GM18520 (cell line): ENCODE data around the gene CNNM4.
A peak's percentile ranks its signal among the peaks of the same experiment; 100 is the strongest.

Experiments used
- ATAC-seq: cut with Tn5 transposase; IDR thresholded peaks from one replicate; pipeline ENCODE4 v1.9.1; 2021; ENCODE audit not compliant: unreplicated experiment

Gene CNNM4

DNA sequence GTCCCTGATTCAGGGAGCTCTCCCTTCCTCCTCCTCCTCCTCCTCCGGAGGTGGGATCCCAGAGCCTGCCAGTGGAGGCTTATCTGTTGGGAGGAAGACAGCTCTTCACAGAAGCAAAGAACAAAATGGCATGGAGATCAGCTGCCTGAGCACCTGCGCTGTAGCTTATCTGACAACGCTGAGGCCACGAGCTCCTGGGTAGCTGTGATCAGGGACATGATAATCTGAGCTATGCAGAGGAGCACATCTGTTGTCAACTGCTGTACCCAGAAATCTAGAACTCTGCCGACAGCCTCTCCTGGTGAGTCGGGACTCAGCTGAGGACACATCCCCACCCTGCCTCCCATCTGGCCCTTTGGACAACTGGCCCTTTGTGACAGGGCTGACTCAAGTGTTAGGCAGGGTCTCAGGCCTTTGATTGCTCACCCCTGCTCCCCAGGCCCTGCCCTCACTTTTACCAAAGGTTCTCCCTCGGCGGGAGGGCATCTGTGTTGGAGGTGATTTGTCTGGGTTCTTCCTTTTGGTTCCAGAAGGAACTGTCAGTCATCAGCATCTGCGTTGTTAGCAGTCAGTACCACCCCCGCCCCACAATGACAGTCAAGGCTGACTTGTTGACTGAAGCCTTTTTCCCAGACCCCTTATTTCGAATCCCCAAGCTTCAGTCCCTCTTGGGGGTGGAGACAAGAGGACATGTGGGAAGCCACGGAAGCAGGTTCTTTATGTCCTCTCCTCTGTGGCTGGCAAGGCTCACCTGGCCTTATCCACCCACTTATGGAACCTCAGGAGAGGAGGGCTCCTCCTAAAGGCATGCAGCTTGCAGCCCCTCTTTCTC is 49.5 kb downstream of the CNNM4 start:
- ATAC-seq: no peak

DNA sequence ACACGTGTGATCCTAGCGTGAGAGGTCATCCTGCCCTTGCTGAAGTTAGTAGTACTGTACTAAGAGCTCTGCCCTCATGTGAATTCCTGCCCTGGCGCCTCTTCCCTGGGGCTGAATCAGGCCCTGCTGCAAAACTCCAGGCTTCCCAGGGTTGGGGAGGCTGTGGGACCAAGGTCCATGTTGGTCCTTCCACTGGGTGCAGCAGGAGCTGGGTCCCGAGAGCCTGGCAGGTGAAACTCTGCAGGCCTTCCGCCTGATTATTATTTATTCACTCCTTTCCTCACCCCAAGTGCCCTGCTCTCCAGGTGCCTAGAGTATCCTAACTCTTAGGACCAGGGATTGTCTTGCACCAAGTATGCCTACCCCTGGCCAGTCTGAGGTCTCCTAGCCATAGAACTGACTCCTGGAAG is 50.1 kb downstream of the CNNM4 start:
- no peak for ATAC-seq

DNA sequence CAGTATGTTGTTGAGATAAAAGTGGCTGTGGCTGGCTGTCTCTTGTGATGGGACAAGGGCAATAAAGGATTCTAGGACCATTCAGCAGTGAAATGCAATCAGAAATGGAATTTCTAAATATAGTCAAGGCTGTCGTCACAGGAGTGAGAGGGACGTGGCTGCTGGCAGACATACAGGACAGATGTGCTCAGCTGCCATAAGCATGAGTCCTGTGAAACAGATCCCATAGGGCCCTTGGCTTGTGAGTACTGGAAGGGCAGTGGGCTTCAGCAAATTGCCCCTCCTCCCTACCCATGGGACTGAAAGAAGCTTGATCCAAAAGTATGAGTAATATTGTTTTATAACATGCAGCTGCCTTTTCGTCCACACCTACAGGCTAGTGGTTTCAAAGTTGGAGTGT is 51.2 kb downstream of the CNNM4 start:
- ATAC-seq: no peak

DNA sequence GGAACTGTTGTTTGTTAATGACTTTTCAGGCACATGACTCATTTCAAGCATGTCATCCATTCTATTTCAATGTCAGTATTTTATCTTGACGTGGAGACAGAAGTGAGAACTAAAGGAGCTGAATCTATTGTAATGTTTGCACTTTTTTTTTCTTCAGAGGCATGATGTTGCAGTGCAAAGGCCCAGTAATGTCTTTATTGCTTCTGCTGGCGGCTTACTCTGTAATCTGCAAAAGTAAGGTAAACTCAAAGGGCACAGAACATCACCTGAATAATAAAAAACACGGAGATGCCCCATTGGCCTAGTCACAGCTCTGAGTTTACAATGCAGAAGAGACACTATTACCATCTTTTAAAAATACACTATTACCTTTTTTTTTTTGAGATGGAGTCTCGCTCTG is 53.0 kb downstream of the CNNM4 start:
- ATAC-seq: no peak

DNA sequence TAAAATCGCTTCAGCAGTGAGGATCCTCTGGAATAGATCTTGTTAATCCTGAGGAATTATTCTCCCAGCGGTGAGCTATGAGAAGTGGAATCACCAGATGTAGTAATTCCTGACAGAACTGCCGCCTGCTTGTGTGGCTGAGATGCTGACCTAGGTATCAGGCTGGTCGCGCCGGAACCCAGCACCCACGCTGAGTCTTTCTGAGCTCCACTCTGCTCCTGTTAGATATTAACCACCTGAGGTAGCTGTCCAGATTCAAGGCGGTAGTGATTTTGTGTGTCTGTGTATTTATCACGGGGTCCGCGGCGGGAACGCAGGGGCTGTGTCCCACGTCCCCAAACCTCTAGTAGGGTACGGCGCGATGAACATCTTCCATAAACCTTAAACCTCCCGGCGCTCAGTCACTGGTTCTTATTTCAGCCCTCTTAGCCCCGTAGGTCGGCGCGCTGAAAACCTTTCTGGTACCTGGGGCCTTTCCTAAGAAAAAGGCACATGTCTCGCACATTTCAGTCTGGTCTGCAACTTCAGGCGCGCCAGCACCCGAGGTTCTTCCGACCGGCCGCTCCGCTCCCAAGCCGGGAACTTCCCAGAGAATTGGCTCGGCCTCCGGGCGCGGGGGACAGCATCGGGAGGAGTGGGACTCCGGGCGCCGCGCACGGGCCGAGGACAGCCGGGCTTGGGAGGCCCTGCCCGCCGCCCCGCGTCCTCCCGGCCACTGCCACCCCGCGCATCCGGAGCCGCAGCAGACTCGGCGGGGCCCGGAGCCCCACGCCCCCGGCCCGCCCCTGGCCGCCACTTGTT is 54.8 kb downstream of the CNNM4 start:
- no peak for ATAC-seq

DNA sequence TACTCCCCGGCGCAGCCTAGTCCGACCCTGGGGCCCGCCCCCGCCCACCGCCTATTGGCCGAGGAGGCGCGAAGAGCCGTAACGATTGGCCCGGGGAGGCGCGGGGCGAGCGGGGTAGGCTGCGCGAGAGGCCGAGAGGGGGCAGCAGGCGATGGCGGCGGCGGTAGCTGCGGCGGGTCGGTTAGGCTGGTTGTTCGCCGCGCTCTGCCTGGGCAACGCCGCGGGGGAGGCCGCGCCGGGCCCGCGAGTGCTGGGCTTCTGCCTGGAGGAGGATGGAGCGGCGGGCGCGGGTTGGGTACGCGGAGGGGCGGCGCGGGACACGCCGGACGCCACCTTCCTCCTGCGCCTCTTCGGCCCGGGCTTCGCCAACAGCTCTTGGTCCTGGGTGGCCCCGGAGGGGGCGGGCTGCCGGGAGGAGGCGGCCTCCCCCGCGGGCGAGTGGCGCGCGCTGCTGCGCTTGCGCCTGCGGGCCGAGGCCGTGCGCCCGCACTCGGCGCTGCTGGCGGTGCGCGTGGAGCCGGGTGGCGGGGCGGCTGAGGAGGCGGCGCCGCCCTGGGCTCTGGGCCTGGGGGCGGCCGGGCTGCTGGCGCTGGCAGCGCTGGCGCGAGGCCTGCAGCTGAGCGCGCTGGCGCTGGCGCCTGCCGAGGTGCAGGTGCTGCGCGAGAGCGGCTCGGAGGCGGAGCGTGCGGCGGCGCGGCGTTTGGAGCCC is 55.6 kb downstream of the CNNM4 start, which contains the start of gene CNNM3:
Gene CNNM3 (plus strand): TSS at position 142 of the 709 bp plus-strand sequence. CDS start 10 bp downstream, at position 152.
- peak; percentile 66 for ATAC-seq

DNA sequence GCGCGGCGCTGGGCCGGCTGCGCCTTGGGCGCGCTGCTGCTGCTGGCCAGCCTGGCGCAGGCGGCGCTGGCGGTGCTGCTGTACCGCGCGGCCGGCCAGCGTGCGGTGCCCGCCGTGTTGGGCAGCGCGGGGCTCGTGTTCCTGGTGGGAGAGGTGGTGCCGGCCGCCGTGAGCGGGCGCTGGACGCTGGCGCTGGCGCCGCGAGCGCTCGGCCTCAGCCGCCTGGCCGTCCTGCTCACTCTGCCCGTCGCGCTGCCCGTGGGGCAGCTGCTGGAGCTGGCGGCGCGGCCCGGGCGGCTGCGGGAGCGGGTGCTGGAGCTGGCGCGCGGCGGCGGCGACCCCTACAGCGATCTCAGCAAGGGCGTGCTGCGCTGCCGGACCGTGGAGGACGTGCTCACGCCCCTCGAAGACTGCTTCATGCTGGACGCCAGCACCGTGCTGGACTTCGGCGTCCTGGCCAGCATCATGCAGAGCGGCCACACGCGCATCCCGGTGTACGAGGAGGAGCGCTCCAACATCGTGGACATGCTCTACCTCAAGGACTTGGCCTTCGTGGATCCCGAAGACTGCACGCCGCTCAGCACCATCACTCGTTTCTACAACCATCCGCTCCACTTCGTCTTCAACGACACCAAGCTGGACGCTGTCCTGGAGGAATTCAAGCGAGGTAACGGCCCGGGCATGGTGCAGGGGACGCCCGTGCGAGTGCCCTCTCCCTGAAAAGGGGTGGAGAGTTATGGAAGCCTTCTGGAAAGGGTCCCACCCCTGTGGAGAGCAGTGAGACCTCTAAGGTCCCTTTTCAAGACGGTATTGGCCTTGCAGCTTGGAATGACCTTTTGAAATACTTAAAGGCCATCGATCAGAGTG is 56.4 kb downstream of the CNNM4 start:
- ATAC-seq: no peak

DNA sequence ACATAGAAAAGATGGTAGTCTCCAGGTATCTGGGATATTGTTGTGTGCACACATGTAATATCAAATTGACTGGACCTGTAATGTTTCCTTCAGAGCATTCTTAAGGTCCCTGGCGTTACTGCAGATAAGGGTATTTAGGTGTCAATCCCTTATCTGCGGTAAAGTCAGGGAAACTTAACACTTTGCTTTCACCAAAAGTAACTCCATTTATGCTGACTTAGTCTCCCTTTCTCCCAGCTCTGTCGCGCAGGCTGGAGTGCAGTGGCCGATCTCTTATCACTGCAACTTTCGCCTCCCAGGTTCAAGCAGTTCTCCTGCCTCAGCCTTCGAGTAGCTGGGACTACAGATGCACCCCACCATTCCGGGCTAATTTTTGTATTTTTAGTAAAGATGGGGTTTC is 57.2 kb downstream of the CNNM4 start:
- no peak for ATAC-seq

DNA sequence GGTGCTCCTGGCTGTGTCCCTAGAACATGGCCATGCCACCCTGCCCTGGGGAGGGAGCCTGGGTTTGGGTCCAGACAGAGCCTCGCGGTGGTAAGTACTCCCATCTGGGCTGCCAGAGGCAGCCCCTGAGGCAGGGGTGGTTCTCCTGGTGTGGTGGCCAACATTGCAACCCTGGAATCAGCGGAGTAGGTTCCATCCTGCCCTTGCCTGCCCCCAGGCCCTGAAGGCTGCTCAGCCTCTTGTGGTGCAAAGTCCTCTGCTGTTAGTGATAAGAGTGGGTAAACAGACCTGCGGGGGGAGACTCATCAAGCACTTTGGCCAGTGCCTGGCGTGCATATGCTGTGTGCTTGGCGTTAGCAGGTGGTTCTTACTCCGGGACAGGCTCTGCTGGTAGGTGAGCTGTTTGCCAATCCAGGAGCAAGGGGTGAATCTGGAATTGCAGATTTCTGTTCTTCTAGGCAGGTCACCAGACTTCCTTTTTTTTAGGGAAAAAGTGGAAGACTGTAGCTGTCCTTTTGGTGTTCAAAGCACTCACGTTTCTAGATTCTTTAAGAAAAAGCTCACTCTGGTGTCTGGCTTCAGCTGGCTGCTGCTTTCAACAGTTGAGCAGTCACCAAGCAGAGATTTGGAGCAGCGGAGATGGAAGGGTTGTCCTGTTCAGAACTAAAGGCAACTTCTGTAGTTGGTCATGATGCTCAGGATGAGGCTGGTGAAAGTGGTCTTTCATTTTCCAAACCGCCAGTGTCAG is 58.6 kb downstream of the CNNM4 start:
- ATAC-seq: no peak

DNA sequence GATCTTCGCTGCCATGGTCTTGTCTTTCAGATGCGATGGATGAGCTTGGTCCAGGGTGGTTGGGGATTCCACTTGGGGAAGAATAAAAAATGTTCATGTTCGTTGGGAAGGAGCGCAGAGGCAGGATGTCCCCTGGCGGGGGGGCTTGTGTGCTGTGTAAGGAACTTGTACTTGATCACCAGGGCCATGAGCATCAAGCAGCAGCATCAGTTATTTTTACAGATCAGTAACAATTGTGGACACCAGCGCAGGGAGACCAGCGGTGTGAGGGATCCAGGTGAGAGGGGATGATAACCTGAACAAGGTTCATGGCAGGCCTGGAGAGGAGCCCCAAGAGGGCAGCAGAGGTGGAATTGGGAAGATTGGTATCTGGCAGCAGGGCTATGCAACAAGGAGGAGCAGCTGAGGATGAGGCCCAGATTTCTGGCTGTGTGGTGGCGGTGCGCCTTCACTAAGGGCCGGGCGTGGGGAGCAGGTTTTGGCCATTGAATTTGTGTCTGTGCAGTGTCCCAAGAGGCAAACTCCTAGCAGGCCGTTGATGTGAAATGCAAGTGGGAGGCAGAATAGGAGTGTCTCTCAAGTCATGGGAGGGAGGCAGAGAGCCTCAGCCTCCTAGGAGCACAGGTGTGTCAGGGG is 59.3 kb downstream of the CNNM4 start:
- no peak for ATAC-seq

DNA sequence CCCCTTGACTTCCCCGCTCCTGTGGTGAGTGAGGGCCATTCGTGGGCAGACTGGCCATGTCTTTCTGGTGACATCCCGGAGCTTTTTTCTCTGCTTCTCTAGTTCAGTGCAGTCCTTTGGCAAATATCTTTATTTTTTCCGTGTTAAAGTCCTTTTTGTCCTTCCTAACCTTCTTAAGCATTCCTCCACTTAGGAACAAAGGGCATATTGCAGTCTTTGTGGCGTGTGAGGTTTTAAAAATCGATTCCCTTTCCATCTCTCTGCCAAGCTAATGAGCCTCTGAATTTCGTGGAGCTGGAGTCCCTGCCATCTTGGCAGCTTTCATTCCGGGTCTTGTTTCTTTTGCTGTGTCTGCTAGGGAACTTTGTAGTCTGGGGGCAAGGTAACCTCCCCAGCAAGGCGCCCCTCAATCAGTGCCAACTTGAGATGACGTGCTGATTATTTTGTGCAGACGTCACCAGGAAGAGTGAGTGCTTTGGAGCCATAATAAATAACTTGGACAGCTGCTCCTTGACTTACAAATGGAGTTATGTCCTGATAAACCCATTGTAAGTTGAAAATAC is 60.5 kb downstream of the CNNM4 start:
- ATAC-seq: no peak

DNA sequence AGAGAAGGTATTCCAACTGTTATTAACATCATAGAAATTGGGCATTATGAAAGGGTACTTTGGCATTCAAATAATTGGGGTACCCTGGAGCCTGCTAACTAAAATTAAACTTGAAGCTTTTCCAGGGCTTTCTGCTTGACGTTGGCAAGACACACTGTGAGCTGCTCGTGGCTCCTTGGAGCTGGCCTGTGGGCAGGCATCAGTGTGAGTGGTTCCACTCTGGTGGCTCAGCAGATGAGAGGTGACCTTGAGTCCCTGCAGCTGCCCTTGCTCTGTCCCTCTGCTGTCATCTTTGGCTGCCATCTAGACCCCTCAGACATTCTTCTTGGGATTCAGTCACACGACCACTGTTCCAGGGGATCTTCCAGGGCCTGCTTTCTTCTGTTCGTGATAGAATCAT is 62.1 kb downstream of the CNNM4 start:
- no peak for ATAC-seq

DNA sequence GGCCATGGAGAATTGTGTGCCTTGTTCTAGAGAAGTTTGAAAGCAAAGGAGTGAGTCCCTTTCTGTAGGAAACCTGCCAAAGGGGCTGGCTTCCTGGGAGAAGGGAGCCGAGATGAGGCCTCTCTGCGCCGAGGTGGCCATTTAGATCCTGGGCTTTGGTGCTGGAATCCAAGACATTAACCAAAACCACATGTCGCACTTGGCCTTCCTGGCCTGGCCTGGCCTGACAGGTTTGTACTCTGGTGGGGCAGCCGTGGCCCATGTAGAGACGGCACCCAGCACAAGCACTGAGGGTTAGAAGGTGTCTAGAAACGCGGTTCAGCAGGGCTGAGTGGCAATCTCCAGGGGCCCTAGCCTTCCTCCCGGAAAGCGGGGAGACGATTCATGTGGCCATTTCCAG is 62.5 kb downstream of the CNNM4 start:
- ATAC-seq: no peak

DNA sequence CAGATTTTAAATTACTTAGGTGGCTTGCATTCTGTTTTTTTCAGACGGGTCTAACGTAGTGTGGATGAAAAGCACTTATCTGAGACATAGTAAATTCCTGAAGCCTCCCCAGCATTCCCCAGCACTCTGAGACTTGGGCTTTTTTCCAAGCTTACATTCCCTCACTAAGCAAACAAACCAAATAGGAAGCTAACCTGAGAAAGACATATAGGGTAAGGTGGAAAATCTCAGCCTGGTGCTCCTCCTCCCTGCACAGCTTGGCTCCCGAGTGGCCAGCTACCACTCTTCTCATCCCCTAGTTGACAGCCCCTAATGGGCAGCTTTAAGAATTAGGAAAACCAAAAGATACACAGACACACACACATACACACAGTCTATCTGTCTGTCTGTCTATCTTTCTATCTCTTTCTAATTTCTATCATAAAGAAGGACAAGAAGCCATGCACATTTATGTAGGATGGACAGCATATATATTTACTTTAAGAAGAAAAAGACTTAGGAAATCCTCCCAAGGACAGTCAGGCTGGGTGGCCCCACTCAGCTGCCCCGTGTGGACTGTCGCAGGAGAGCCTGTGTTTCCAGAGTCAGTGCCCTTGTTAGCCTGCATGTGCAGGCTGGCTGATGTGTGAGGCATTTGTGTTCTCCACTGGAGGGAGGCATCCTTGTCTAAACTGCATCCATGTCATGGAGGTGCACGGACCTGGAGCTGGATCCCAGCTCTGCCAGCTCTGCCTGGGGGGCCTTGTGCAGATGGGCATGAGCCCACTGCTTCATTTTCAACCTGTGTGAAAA is 63.6 kb downstream of the CNNM4 start:
- ATAC-seq: no peak

DNA sequence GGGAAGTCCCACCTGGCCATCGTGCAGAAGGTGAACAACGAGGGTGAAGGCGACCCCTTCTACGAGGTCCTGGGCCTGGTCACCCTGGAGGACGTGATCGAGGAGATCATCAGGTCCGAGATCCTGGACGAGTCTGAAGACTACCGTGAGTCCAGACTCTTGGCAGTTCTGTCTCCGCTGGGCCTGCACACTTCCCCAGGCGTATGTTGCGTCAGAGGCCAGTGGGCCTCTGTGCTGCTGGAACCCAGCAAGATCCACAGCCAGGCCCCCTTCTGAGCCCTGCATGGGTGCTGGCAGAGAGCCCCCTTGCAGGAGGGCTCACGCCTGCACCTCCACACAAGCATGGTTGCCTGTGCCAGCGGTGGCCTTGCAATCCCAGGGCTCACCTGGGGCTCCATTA is 64.4 kb downstream of the CNNM4 start:
- no peak for ATAC-seq

DNA sequence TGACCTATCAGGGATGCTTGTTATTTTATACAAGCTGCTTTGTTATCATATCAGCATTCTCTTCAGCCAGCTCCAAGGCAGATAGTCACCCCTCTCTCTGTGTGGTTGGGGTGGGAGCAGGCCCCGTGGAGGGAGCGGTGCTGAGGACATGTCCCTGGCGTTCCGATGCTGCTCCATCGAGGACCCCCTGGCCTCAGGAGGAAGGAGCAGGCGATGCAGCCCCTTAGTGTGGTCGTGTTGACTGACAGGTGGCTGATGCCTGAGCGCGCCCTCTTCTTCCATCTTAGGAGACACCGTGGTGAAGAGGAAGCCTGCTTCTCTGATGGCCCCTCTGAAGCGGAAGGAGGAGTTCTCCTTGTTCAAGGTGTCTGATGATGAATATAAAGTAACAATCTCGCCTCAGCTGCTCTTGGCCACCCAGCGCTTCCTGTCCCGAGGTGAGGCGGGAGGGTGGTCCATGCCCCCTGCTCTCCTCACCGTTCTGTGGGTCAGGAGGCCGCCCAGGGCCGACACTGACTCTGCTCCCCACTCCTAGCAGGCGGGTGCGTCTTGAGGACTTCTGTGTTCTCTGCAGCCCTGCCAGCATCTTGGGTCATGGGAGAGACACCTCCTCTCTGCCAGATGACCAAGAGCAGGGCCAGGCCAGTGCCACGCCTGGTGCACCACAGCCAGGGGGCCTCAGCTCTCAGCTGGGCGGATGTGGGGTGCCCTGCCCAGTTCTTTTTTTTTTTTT is 66.0 kb downstream of the CNNM4 start:
- no peak for ATAC-seq

DNA sequence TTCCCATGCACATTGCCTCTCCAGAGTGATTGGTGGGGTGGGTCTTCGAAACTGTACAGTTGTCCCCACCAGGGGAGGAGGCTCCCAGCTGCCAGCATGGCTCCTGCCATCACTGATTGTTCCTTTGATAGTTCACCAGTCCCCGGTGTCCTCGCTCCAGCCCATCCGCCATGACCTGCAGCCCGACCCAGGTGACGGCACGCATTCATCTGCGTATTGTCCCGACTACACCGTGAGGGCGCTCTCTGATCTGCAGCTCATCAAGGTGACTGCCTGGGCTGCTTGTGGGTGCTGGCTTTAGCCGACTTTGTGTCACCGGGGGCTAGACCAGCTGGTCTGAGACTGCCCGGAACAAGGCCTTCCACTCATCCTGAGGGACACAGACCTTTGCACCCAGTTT is 67.7 kb downstream of the CNNM4 start:
- ATAC-seq: no peak

DNA sequence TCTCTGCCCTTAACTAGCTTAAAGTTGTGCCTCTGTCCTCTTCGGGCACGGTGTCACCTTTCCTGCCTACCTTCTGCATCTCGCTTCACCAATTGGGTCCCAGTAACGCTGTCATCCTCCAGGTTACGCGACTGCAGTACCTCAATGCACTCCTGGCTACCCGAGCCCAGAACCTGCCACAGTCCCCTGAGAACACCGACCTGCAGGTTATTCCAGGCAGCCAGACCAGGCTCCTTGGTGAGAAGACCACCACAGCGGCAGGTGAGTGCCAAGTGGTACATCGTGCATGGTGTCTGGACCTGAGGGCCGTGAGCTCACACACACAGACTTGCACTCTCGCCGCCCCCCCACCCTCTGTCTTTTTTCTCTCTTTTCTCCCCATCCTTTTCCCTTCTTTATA is 68.2 kb downstream of the CNNM4 start:
- ATAC-seq: no peak
